Measurements from ENCODE around the gene BTRC.

The BTRC gene

GRCh38 chr10:101561068-101561915, 207.3 kb downstream of the BTRC start:
- TF ChIP-seq CTCF (IDR thresholded peaks at IDR 0.05; ENCODE audit: insufficient read depth, low read length) (no peak), POLR2AphosphoS5 (IDR thresholded peaks at IDR 0.05; ENCODE audit: low read depth) (no peak), REST (IDR thresholded peaks at IDR 0.05; ENCODE audit: insufficient replicate concordance, low read depth) (no peak), GABPA (IDR thresholded peaks at IDR 0.05; ENCODE audit: low read depth) (no peak), SPI1 (IDR thresholded peaks at IDR 0.05; ENCODE audit: borderline replicate concordance, low read depth) (no peak)
- H3K27me3 ChIP-seq (ENCODE audit: insufficient read depth, poor library complexity, severe bottlenecking) = peaks cover 9% of the 10 kb centered on the region
- DNase-seq (ENCODE audit: low read depth in 1 of 2, low spot score in 1 of 2) = no peak
- H3K4me3 ChIP-seq (replicated peaks; ENCODE audit: insufficient read depth, low read length) = no peak overlapping the region
- no peak overlapping the region for H3K27ac ChIP-seq (replicated peaks)

- no peak for DNase-seq (ENCODE audit: low read depth in 1 of 2, low spot score in 1 of 2)
Observed at GRCh38 chr10:101562231-101562630, 208.3 kb downstream of the BTRC start.

More at GRCh38 chr10:101562231-101562630, 208.3 kb downstream of the BTRC start:
- H3K27ac ChIP-seq (replicated peaks) = no peak overlapping the region
- TF ChIP-seq GABPA (IDR thresholded peaks at IDR 0.05; ENCODE audit: low read depth) = no peak
- no peak for TF ChIP-seq REST (IDR thresholded peaks at IDR 0.05; ENCODE audit: insufficient replicate concordance, low read depth)
- no peak for TF ChIP-seq CTCF (IDR thresholded peaks at IDR 0.05; ENCODE audit: insufficient read depth, low read length)
- no peak for TF ChIP-seq POLR2AphosphoS5 (IDR thresholded peaks at IDR 0.05; ENCODE audit: low read depth)
- H3K4me3 ChIP-seq (replicated peaks; ENCODE audit: insufficient read depth, low read length) = no peak overlapping the region
- H3K27me3 ChIP-seq (ENCODE audit: insufficient read depth, poor library complexity, severe bottlenecking) = peaks cover 15% of the 10 kb centered on the region

All from HL-60 (cell line).